Measurements from ENCODE around the gene SNCB. TPM values are rescaled to one million over a fixed set of nuclear protein-coding genes. Genes with fewer than 3 reads are reported as not detected.

The SNCB gene
- total and polyA plus RNA-seq, 4 donors: 0.02 TPM; not detected in 3

DNA sequence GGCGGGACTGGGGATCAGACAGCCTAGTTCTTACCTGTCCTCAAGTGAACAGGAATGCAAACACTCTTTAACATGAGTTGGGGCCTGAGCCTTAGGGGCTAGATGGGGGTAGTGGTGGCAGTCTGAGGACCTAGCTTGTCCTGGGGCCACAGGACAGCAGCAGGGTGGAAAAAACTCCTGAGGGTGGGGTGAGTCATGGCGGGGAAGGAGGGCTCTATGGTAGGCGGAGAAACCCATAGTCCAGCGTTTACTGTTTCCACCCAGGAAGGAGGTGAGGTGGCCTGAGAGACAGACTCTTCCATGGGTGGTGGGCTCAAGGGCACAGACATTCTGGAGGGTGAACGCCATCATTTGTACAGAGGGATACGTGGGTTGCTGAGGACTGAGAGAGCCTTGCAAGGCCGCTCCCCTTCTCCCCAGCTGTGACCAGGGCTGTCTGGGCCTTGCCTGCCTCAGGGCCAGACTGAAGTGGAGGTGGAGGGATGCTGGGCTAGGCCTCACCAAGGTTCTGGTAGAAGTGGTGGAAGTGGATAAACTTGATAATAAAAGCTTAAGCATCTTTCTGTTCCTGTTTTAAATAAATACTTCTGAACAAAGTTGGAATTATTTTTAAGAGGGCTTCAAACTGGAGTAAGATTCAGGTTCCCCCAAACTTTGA is 15.8 kb upstream of the SNCB start:
- Histone ChIP-seq H3K4me3 (no peak overlapping the region), H3K27ac (ENCODE audit: low read depth in 1 of 2, low read length in 1 of 2) (peak overlapping the region in 1 of 2 donors; percentile 39), H3K9ac (ENCODE audit: insufficient read depth in 1 of 2, low read length in 2 of 2) (no peak overlapping the region), H3K9me3 (ENCODE audit: control insufficient read depth in 4 of 4, insufficient read depth in 3 of 4, low read length in 3 of 4) (no peaks in the 10 kb centered on the region), H3K36me3 (ENCODE audit: control insufficient read depth in 4 of 4, insufficient read depth in 4 of 4, low read length in 4 of 4) (no peaks in the 10 kb centered on the region), H3K4me1 (ENCODE audit: control insufficient read depth in 5 of 5, insufficient read depth in 5 of 5, low read length in 5 of 5) (peaks cover 0 to 14% (median 4%) of the 10 kb centered on the region in 5 donors), H3K27me3 (ENCODE audit: control insufficient read depth in 3 of 3, insufficient read depth in 3 of 3, low read length in 2 of 3) (no peaks in the 10 kb centered on the region)
- 92 to 94% methylated on average over 7 of the region's 7 CpGs for WGBS, 2 donors
- DNase-seq (no peak), ATAC-seq (ENCODE audit: insufficient read depth, low FRiP score) (no peak)
- TF ChIP-seq, protein P1, sequence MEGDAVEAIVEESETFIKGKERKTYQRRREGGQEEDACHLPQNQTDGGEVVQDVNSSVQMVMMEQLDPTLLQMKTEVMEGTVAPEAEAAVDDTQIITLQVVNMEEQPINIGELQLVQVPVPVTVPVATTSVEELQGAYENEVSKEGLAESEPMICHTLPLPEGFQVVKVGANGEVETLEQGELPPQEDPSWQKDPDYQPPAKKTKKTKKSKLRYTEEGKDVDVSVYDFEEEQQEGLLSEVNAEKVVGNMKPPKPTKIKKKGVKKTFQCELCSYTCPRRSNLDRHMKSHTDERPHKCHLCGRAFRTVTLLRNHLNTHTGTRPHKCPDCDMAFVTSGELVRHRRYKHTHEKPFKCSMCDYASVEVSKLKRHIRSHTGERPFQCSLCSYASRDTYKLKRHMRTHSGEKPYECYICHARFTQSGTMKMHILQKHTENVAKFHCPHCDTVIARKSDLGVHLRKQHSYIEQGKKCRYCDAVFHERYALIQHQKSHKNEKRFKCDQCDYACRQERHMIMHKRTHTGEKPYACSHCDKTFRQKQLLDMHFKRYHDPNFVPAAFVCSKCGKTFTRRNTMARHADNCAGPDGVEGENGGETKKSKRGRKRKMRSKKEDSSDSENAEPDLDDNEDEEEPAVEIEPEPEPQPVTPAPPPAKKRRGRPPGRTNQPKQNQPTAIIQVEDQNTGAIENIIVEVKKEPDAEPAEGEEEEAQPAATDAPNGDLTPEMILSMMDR (IDR thresholded peaks at IDR 0.05; ENCODE audit: control extremely low read depth, extremely low read depth): no peak

DNA sequence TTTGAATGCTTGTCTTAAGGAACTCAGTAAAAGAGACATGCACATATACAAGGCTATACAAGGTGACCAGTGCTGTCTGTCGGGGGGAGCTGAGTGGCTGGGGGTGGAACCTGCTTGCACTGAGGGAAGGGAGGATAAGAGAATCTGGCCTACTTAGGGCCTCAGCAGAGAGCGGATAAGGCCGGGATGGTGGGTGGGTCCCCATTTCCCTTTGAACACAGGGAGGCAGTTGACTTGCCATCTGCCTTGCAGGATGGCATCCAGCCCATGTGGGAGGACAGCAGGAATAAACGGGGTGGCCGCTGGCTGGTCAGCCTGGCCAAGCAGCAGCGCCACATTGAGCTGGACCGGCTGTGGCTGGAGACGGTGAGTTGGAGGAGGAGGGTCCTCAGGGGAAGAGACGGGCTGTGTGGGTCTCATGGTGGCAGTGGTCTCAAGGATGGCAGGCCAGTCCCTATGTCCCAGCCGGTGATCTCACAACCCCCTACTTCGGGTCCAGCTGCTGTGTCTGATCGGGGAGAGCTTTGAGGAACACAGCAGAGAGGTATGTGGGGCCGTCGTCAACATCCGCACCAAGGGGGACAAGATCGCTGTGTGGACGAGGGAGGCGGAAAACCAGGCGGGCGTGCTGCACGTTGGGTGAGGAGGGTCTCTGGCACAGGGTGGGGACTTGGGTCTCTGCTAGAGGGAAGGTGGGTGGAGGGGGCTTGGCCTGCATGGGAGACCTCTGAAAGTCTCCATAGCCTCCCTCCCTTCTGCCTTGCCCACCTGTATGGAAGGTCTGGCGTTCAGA is 14.7 kb upstream of the SNCB start:
- ATAC-seq (ENCODE audit: insufficient read depth, low FRiP score) (no peak), DNase-seq (no peak)
- no peaks in the 10 kb centered on the region for H3K36me3 ChIP-seq (ENCODE audit: control insufficient read depth in 4 of 4, insufficient read depth in 4 of 4, low read length in 4 of 4)
- no peak overlapping the region for H3K4me3 ChIP-seq
- 93 to 94% methylated on average over 22 of the region's 22 CpGs for WGBS, 2 donors
- no peaks in the 10 kb centered on the region for H3K27me3 ChIP-seq (ENCODE audit: control insufficient read depth in 3 of 3, insufficient read depth in 3 of 3, low read length in 2 of 3)
- no peak overlapping the region for H3K27ac ChIP-seq (ENCODE audit: low read depth in 1 of 2, low read length in 1 of 2)
- peaks cover 0 to 14% (median 4%) of the 10 kb centered on the region in 5 donors for H3K4me1 ChIP-seq (ENCODE audit: control insufficient read depth in 5 of 5, insufficient read depth in 5 of 5, low read length in 5 of 5)
- no peaks in the 10 kb centered on the region for H3K9me3 ChIP-seq (ENCODE audit: control insufficient read depth in 4 of 4, insufficient read depth in 3 of 4, low read length in 3 of 4)
- no peak overlapping the region for H3K9ac ChIP-seq (ENCODE audit: insufficient read depth in 1 of 2, low read length in 2 of 2)
- TF ChIP-seq, protein P1 (IDR thresholded peaks at IDR 0.05; ENCODE audit: control extremely low read depth, extremely low read depth): no peak

DNA sequence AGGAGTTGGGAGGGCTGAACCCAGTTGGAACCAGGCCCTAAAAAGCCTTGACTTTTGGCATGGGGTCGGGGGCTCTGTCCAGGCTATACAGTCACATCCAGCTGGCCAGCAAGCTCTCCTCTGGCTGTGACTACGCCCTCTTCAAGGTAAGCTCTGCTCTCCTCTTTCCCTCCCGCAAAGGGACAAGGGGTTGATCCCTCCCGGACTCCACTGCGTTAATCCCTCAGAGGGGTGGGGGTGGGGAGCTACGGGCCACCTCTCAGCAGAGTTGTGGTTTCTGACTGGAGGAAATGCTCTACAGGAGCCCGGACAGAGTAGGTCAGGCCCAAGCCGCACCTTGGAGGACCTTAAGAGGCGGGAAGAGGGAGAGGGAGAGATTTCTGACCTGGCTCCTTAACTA is 14.0 kb upstream of the SNCB start:
- TF ChIP-seq, protein P1 (IDR thresholded peaks at IDR 0.05; ENCODE audit: control extremely low read depth, extremely low read depth): no peak
- no peak overlapping the region for H3K27ac ChIP-seq (ENCODE audit: low read depth in 1 of 2, low read length in 1 of 2)
- 65 to 72% methylated on average over 9 of the region's 9 CpGs for WGBS, 2 donors

More for the DNA sequence above, 14.0 kb upstream of the SNCB start:
- H3K4me1 ChIP-seq (ENCODE audit: control insufficient read depth in 5 of 5, insufficient read depth in 5 of 5, low read length in 5 of 5): peaks cover 0 to 14% (median 4%) of the 10 kb centered on the region in 5 donors
- H3K27me3 ChIP-seq (ENCODE audit: control insufficient read depth in 3 of 3, insufficient read depth in 3 of 3, low read length in 2 of 3): peaks cover 0 to 3% (median 0%) of the 10 kb centered on the region in 3 donors
- ATAC-seq (ENCODE audit: insufficient read depth, low FRiP score) (no peak), DNase-seq (no peak)
- H3K9me3 ChIP-seq (ENCODE audit: control insufficient read depth in 4 of 4, insufficient read depth in 3 of 4, low read length in 3 of 4): no peaks in the 10 kb centered on the region
- H3K36me3 ChIP-seq (ENCODE audit: control insufficient read depth in 4 of 4, insufficient read depth in 4 of 4, low read length in 4 of 4): no peaks in the 10 kb centered on the region
- no peak overlapping the region for H3K4me3 ChIP-seq
- H3K9ac ChIP-seq (ENCODE audit: insufficient read depth in 1 of 2, low read length in 2 of 2): no peak overlapping the region
